ENCODE data around the gene CITED4. TPM values are rescaled to one million over a fixed set of nuclear protein-coding genes. Genes with fewer than 3 reads are reported as not detected.

The CITED4 gene
- polyA plus RNA-seq, 3 donors, result 2.4 to 18.8 (median 17.1) TPM

- Mint-ChIP-seq H3K4me3 (no peak overlapping the region), H3K4me1 (peaks cover 28% of the 10 kb centered on the region), H3K27me3 (ENCODE audit: low read depth in 3 of 3) (peaks cover 5 to 11% (median 5%) of the 10 kb centered on the region in 3 donors), H3K36me3 (peaks cover 0 to 1% of the 10 kb centered on the region in 2 donors), H3K9me3 (peaks cover 0 to 1% (median 0%) of the 10 kb centered on the region in 7 donors), H3K27ac (no peak overlapping the region)
- WGBS (ENCODE audit: insufficient coverage), result 87% methylated on average over 2 of the region's 2 CpGs
- H3K27ac ChIP-seq (ENCODE audit: low read depth in 1 of 2, low read length in 2 of 2), result no peak overlapping the region
- no peak for TF ChIP-seq CTCF (IDR thresholded peaks at IDR 0.05)
- peaks cover 12% of the 10 kb centered on the region for H3K79me2 ChIP-seq (ENCODE audit: insufficient read depth, low read length)
- no peaks in the 10 kb centered on the region for H3K27me3 ChIP-seq (ENCODE audit: control insufficient read depth in 2 of 2, insufficient read depth in 2 of 2, low read length in 2 of 2)
- intact Hi-C loops (cut with micrococcal nuclease), result no loop called here
- H3K4me3 ChIP-seq (replicated peaks in 1 of 3; ENCODE audit: low read depth in 2 of 3, low read length in 3 of 3), result no peak overlapping the region
- no peaks in the 10 kb centered on the region for H3K36me3 ChIP-seq (replicated peaks in 1 of 2; ENCODE audit: control insufficient read depth in 1 of 2, insufficient read depth in 2 of 2, low read length in 2 of 2)
- DNase-seq, result no peak
- no peaks in the 10 kb centered on the region for H3K9me3 ChIP-seq (replicated peaks in 1 of 2; ENCODE audit: control insufficient read depth in 1 of 2, insufficient read depth in 1 of 2, low read length in 2 of 2)
- no peak overlapping the region for H3K9ac ChIP-seq (ENCODE audit: insufficient read depth, low read length, poor library complexity, severe bottlenecking)
- H3K4me2 ChIP-seq (replicated peaks; ENCODE audit: extremely low read depth, low read length, poor library complexity, severe bottlenecking), result no peak overlapping the region
- no peaks in the 10 kb centered on the region for H4K20me1 ChIP-seq (ENCODE audit: insufficient read depth, low read length)
- peaks cover 20 to 39% of the 10 kb centered on the region in 2 donors for H3K4me1 ChIP-seq (ENCODE audit: control insufficient read depth in 1 of 2, insufficient read depth in 2 of 2, low read length in 2 of 2)
- H2AFZ ChIP-seq (ENCODE audit: insufficient read depth, low read depth, low read length, poor library complexity, severe bottlenecking), result no peak overlapping the region
Measured at GRCh38 chr1:40857737-40858136, 4.4 kb downstream of the CITED4 start.

GRCh38 chr1:40856656-40857302, 5.4 kb downstream of the CITED4 start:
- H3K36me3 ChIP-seq (replicated peaks in 1 of 2; ENCODE audit: control insufficient read depth in 1 of 2, insufficient read depth in 2 of 2, low read length in 2 of 2), result no peaks in the 10 kb centered on the region
- H3K9ac ChIP-seq (ENCODE audit: insufficient read depth, low read length, poor library complexity, severe bottlenecking), result no peak overlapping the region
- Mint-ChIP-seq H3K36me3 (peaks cover 0 to 1% of the 10 kb centered on the region in 2 donors), H3K9me3 (peaks cover 0 to 1% (median 0%) of the 10 kb centered on the region in 7 donors), H3K27me3 (ENCODE audit: low read depth in 3 of 3) (peaks cover 5 to 11% (median 5%) of the 10 kb centered on the region in 3 donors), H3K27ac (no peak overlapping the region), H3K4me1 (peaks cover 28% of the 10 kb centered on the region), H3K4me3 (no peak overlapping the region)
- H3K4me3 ChIP-seq (replicated peaks in 1 of 3; ENCODE audit: low read depth in 2 of 3, low read length in 3 of 3), result no peak overlapping the region
- no peaks in the 10 kb centered on the region for H3K9me3 ChIP-seq (replicated peaks in 1 of 2; ENCODE audit: control insufficient read depth in 1 of 2, insufficient read depth in 1 of 2, low read length in 2 of 2)
- H3K27ac ChIP-seq (ENCODE audit: low read depth in 1 of 2, low read length in 2 of 2), result no peak overlapping the region
- no peak overlapping the region for H3K4me2 ChIP-seq (replicated peaks; ENCODE audit: extremely low read depth, low read length, poor library complexity, severe bottlenecking)
- H3K4me1 ChIP-seq (ENCODE audit: control insufficient read depth in 1 of 2, insufficient read depth in 2 of 2, low read length in 2 of 2), result peaks cover 17 to 33% of the 10 kb centered on the region in 2 donors
- no peaks in the 10 kb centered on the region for H4K20me1 ChIP-seq (ENCODE audit: insufficient read depth, low read length)
- intact Hi-C loops (cut with micrococcal nuclease), result no loop called here
- 95% methylated on average over 4 of the region's 9 CpGs for WGBS (ENCODE audit: insufficient coverage)
- peaks cover 8% of the 10 kb centered on the region for H3K79me2 ChIP-seq (ENCODE audit: insufficient read depth, low read length)
- no peak overlapping the region for H2AFZ ChIP-seq (ENCODE audit: insufficient read depth, low read depth, low read length, poor library complexity, severe bottlenecking)
- TF ChIP-seq CTCF (IDR thresholded peaks at IDR 0.05), result no peak
- no peaks in the 10 kb centered on the region for H3K27me3 ChIP-seq (ENCODE audit: control insufficient read depth in 2 of 2, insufficient read depth in 2 of 2, low read length in 2 of 2)
- no peak for DNase-seq

All from CD14-positive monocyte (primary cell).